IMR-90 (cell line): ENCODE measurements around the gene TSC1. TPM values are rescaled to one million over a fixed set of nuclear protein-coding genes. Genes with fewer than 3 reads are reported as not detected.

Experiments
- ATAC-seq: fragments of 200-7000 bp; cut with Tn5 transposase; 2 replicates; pipeline ENCODE4 v1.9.1; 2020; ENCODE audit warnings: low read depth, mild to moderate bottlenecking, moderate library complexity
- BruUV-seq: library from RNA; stranded (reverse); fragments of 400-500 nt; replicated peaks from 2 replicates; lab custom pipeline; 2021; lab: Mats Ljungman, UMichigan
- CTCF ChIA-PET: fragments of 300-600 bp; formaldehyde crosslinking; extraction: SDS; loops from one replicate; lab custom pipeline; 2021; ENCODE audit warnings: antibody characterized with exemption; lab: Yijun Ruan, JAX
- POLR2A ChIA-PET: fragments of 300-600 bp; sonication (Branson Sonifier 250); formaldehyde crosslinking; loops from one replicate; lab custom pipeline; 2022; ENCODE audit warnings: antibody characterized with exemption; ENCODE audit not compliant: unreplicated experiment; lab: Charles Lee
- DNase-seq: peaks from one replicate; pipeline ENCODE4 v3.0.0; 2013
- H2AFZ ChIP-seq: replicated peaks from 2 replicates; pipeline ENCODE3; 2013; ENCODE audit warnings: low read length, mild to moderate bottlenecking; ENCODE audit not compliant: poor library complexity
- H2AK5ac ChIP-seq: 2 replicates; pipeline ENCODE4 v1.6.1; 2013; ENCODE audit warnings: low read depth, low read length, inconsistent platforms
- H2AK9ac ChIP-seq: replicated peaks from 2 replicates; pipeline ENCODE3; 2013; ENCODE audit warnings: mild to moderate bottlenecking, low read depth, low read length, moderate library complexity; ENCODE audit not compliant: poor library complexity
- H2BK120ac ChIP-seq: 2 replicates; pipeline ENCODE4 v1.6.1; 2013; ENCODE audit warnings: low read depth, low read length, inconsistent platforms
- H2BK15ac ChIP-seq: 3 replicates; pipeline ENCODE4 v1.6.1; 2013; ENCODE audit warnings: low read depth, low read length, inconsistent platforms
- H2BK20ac ChIP-seq: 2 replicates; pipeline ENCODE4 v1.6.1; 2013; ENCODE audit warnings: low read depth, mild to moderate bottlenecking, inconsistent platforms, low read length, moderate library complexity
- H2BK5ac ChIP-seq: 2 replicates; pipeline ENCODE4 v1.6.1; 2013; ENCODE audit warnings: mild to moderate bottlenecking, low read depth, low read length, inconsistent platforms; ENCODE audit not compliant: poor library complexity, severe bottlenecking
- H3K14ac ChIP-seq: replicated peaks from 2 replicates; pipeline ENCODE4 v1.6.1; 2013; ENCODE audit warnings: low read depth, low read length, inconsistent platforms
- H3K18ac ChIP-seq: 2 replicates; pipeline ENCODE4 v1.6.1; 2013; ENCODE audit warnings: low read depth, low read length, control low read depth
- H3K23ac ChIP-seq: 2 replicates; pipeline ENCODE4 v1.6.1; 2013; ENCODE audit warnings: low read depth, low read length, inconsistent platforms
- H3K27ac ChIP-seq: 2 replicates; pipeline ENCODE4 v1.5.1; 2013; ENCODE audit warnings: mild to moderate bottlenecking, control low read depth, low read length; ENCODE audit not compliant: insufficient read depth
- H3K27me3 ChIP-seq: 2 replicates; pipeline ENCODE4 v1.6.1; 2013; ENCODE audit warnings: low read length; ENCODE audit not compliant: control insufficient read depth, insufficient read depth
- H3K36me3 ChIP-seq: 2 replicates; pipeline ENCODE4 v1.6.1; 2013; ENCODE audit warnings: low read length, mixed read lengths; ENCODE audit not compliant: control insufficient read depth, insufficient read depth
- H3K4ac ChIP-seq: 2 replicates; pipeline ENCODE4 v1.6.1; 2013; ENCODE audit warnings: low read depth, low read length, inconsistent platforms
- H3K4me1 ChIP-seq: 2 replicates; pipeline ENCODE4 v1.6.1; 2013; ENCODE audit warnings: low read length, mixed read lengths; ENCODE audit not compliant: control insufficient read depth, insufficient read depth
- H3K4me2 ChIP-seq: 2 replicates; pipeline ENCODE4 v1.6.1; 2013; ENCODE audit warnings: low read depth, mild to moderate bottlenecking, control low read depth, low read length, moderate library complexity
- H3K4me3 ChIP-seq: 2 replicates; pipeline ENCODE4 v1.5.1; 2013; ENCODE audit warnings: low read depth, mild to moderate bottlenecking, control low read depth, low read length, moderate library complexity; ENCODE audit not compliant: insufficient read depth
- H3K56ac ChIP-seq: 2 replicates; pipeline ENCODE4 v1.6.1; 2013; ENCODE audit warnings: low read length, inconsistent platforms; ENCODE audit not compliant: insufficient read depth; ENCODE audit errors: extremely low read depth
- H3K79me1 ChIP-seq, 2 experiments: 2 replicates each; pipeline ENCODE4 v1.6.1; 2013; ENCODE audit warnings: low read length in 2 of 2, inconsistent platforms in 1 of 2, low read depth in 1 of 2
- H3K9ac ChIP-seq: 2 replicates; pipeline ENCODE4 v1.6.1; 2013; ENCODE audit warnings: low read depth, low read length, control low read depth
- H3K9me1 ChIP-seq: 2 replicates; pipeline ENCODE4 v1.6.1; 2013; ENCODE audit warnings: low read length, inconsistent platforms; ENCODE audit not compliant: insufficient read depth
- H3K9me3 ChIP-seq: 2 replicates; pipeline ENCODE4 v1.6.1; 2013; ENCODE audit warnings: low read length; ENCODE audit not compliant: control insufficient read depth, insufficient read depth
- H4K20me1 ChIP-seq: 2 replicates; pipeline ENCODE4 v1.6.1; 2013; ENCODE audit warnings: low read length, inconsistent platforms; ENCODE audit not compliant: insufficient read depth
- H4K5ac ChIP-seq: 2 replicates; pipeline ENCODE4 v1.6.1; 2013; ENCODE audit warnings: mild to moderate bottlenecking, low read depth, low read length, control low read depth
- H4K8ac ChIP-seq, 2 experiments: 2 replicates each; pipeline ENCODE4 v1.6.1; 2013; ENCODE audit warnings: low read depth in 2 of 2, low read length in 2 of 2, control low read depth in 1 of 2, inconsistent platforms in 1 of 2
- H4K91ac ChIP-seq: 2 replicates; pipeline ENCODE4 v1.6.1; 2013; ENCODE audit warnings: low read depth, low read length, inconsistent platforms; ENCODE audit not compliant: insufficient read depth
- CEBPB ChIP-seq: IDR thresholded peaks from 2 replicates; pipeline ENCODE4 v1.6.1; 2012; ENCODE audit warnings: low read depth, low read length, improper control_type of control experiment
- CHD1 ChIP-seq: IDR thresholded peaks from 2 replicates; pipeline ENCODE4 v1.6.1; 2012; ENCODE audit warnings: low read depth, low read length, improper control_type of control experiment
- CTCF ChIP-seq: conservative IDR thresholded peaks from 2 replicates; pipeline ENCODE4 v1.5.1; 2012; ENCODE audit warnings: mild to moderate bottlenecking, low read depth, low read length, improper control_type of control experiment
- MAFK ChIP-seq: IDR thresholded peaks from 2 replicates; pipeline ENCODE4 v1.6.1; 2012; ENCODE audit warnings: low read depth, low read length, improper control_type of control experiment
- MAZ ChIP-seq: IDR thresholded peaks from 2 replicates; pipeline ENCODE4 v1.6.1; 2012; ENCODE audit warnings: low read depth, mild to moderate bottlenecking, low read length, improper control_type of control experiment, moderate library complexity, borderline replicate concordance
- POLR2A ChIP-seq: IDR thresholded peaks from 2 replicates; pipeline ENCODE4 v1.6.1; 2012; ENCODE audit warnings: mild to moderate bottlenecking, low read depth, low read length
- RFX5 ChIP-seq: IDR thresholded peaks from 2 replicates; pipeline ENCODE4 v1.8.0; 2012; ENCODE audit warnings: low read depth, mild to moderate bottlenecking, low read length, moderate library complexity
- WGBS, 2 experiments: methylation state at CpG; one replicate each; pipeline versions ENCODE4 v1.1.5 to v1.1.7; 2013; ENCODE audit warnings: missing lambda C conversion rate in 2 of 2; ENCODE audit not compliant: insufficient read length in 1 of 2; ENCODE audit errors: extremely low coverage in 2 of 2; 5-methylcytosine and 5-hydroxymethylcytosine counted together
- dilution Hi-C: fragments of 300-500 bp; cut with HindIII; formaldehyde crosslinking; loops from one replicate; pipeline ENCODE4 v1.14.3; 2018; ENCODE audit warnings: low sequenced_read_pairs; ENCODE audit not compliant: unreplicated experiment
- in situ Hi-C: fragments of 300-500 bp; cut with MboI; formaldehyde crosslinking; loops from 3 replicates; pipeline ENCODE4 v1.14.3; 2019; ENCODE audit warnings: low sequenced_read_pairs, inconsistent platforms, mixed read lengths
- intact Hi-C: fragments of 100-400 bp; cut with micrococcal nuclease; formaldehyde crosslinking; loops from 2 replicates; pipeline ENCODE4 v1.10.0; 2022
- polyA plus RNA-seq, 3 experiments: library from polyadenylated mRNA; depleted of rRNA; stranded (reverse); fragments of >200 nt; gene quantifications; 2 replicates each; pipeline ENCODE4 v1.2.3, GENCODE V29; 2012; ENCODE audit warnings: low replicate concordance in 1 of 3
- total RNA-seq: library from RNA; depleted of rRNA; stranded (reverse); fragments of >200 nt; gene quantifications from 2 replicates; pipeline ENCODE4 v1.2.3, GENCODE V29; 2012

The TSC1 gene
- total and polyA plus RNA-seq, 2 of the 4 experiments (the other 2 are of a cell fraction): 25.7 to 56.3 TPM

GRCh38 chr9:132894862-132895835 lies 49.3 kb downstream of the TSC1 start:
- H3K36me3 ChIP-seq: peaks cover 53% of the 10 kb centered on the region

More at GRCh38 chr9:132894862-132895835, 49.3 kb downstream of the TSC1 start:
- 76% methylated on average over 5 of the region's 9 CpGs; no CpG with 5 or more reads in 1 of the 2 experiments for WGBS, 2 experiments
- no peak overlapping the region for H3K4me2 ChIP-seq
- H3K9ac ChIP-seq: no peak overlapping the region
- TF ChIP-seq RFX5: no peak
- TF ChIP-seq POLR2A: no peak
- no peak for TF ChIP-seq MAZ
- no peak for TF ChIP-seq CEBPB
- no peak for TF ChIP-seq MAFK
- no peak for TF ChIP-seq CHD1
- no peak for TF ChIP-seq CTCF
- H2AK9ac ChIP-seq: no peak overlapping the region
- POLR2A ChIA-PET: no interaction called here
- DNase-seq (no peak), ATAC-seq (peak; percentile 66)
- no peaks in the 10 kb centered on the region for H3K79me1 ChIP-seq
- dilution Hi-C loops: no loop called here
- CTCF ChIA-PET: interaction anchor here (0.7 kb wide), 1 partner anchor 10 kb away, joined by 3 read pairs; no protein-coding TSS in a partner anchor
- H3K4me1 ChIP-seq: no peaks in the 10 kb centered on the region
- H4K91ac ChIP-seq: no peak overlapping the region
- intact Hi-C loops: no loop called here
- H3K56ac ChIP-seq: no peak overlapping the region
- H3K4me3 ChIP-seq: no peak overlapping the region
- H2AFZ ChIP-seq: no peak overlapping the region
- in situ Hi-C loops: no loop called here
- H3K9me3 ChIP-seq: no peaks in the 10 kb centered on the region
- H3K18ac ChIP-seq: no peak overlapping the region
- H3K9me1 ChIP-seq: no peaks in the 10 kb centered on the region
- no peaks in the 10 kb centered on the region for H3K27me3 ChIP-seq
- no peak overlapping the region for H2BK15ac ChIP-seq
- no peak overlapping the region for H3K14ac ChIP-seq
- no peak overlapping the region for H2BK120ac ChIP-seq
- BruUV-seq: no TSS peak
- no peak overlapping the region for H3K23ac ChIP-seq
- no peak overlapping the region for H4K5ac ChIP-seq
- no peak overlapping the region for H2AK5ac ChIP-seq
- no peak overlapping the region for H2BK5ac ChIP-seq
- H4K20me1 ChIP-seq: 0 out of 2 replicates have a peak, but pooled peaks cover 5% of the 10 kb centered on the region
- H4K8ac ChIP-seq: no peak overlapping the region
- H3K4ac ChIP-seq: no peak overlapping the region
- no peak overlapping the region for H3K27ac ChIP-seq
- no peak overlapping the region for H2BK20ac ChIP-seq
